Measurements from ENCODE around the gene DCC. TPM values are rescaled to one million over a fixed set of nuclear protein-coding genes. Genes with fewer than 3 reads are reported as not detected.
"Not testable (repeated sequence)": the region's sequence is repeated elsewhere in the genome, so short reads cannot be mapped to it uniquely, and the experiment has no call there.

DCC gene
- total RNA-seq, 2 experiments from 2014 or later: not detected

DNA sequence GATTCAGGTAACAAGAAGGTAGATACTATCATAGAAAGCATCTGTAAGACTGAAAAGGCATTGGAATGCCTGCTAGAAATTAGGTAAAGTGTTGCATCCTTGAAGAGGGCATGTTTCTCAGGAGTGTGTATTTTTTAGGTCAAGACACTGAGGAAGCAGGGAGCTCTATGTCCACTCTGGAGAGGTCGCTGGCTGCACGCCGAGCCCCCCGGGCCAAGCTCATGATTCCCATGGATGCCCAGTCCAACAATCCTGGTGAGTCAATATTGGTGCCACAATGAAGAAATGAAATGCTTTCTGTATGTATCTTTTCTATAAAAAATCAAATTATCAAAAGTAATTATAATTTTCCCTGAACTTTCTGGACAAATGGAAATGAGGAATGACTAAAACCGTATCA is 1127.8 kb downstream of the DCC start:
- intact Hi-C loops (cut with DNase I, micrococcal nuclease): no loop called here
- ChIA-PET CTCF (no interaction called here), POLR2A (no interaction called here)
- H3K27me3 ChIP-seq (ENCODE audit: control insufficient read depth in 1 of 2, insufficient read depth in 2 of 2, low read length in 2 of 2): no peaks in the 10 kb centered on the region
- H3K4me3 ChIP-seq (ENCODE audit: low read length): no peak overlapping the region
- H3K27ac Mint-ChIP-seq: no peak overlapping the region
- peaks cover 0 to 3% of the 10 kb centered on the region in 2 experiments for H3K9me3 ChIP-seq (ENCODE audit: control insufficient read depth in 1 of 2, insufficient read depth in 1 of 2, low read length in 2 of 2)
- DNase-seq (no peak), ATAC-seq (ENCODE audit: poor library complexity) (no peak)
- peaks cover 13% of the 10 kb centered on the region for H3K9me3 Mint-ChIP-seq
- no peak overlapping the region for H3K4me3 Mint-ChIP-seq
- H3K4me1 Mint-ChIP-seq (ENCODE audit: low read depth): no peaks in the 10 kb centered on the region
- no peaks in the 10 kb centered on the region for H3K4me1 ChIP-seq (ENCODE audit: insufficient read depth, low read length)
- H3K36me3 ChIP-seq (ENCODE audit: insufficient read depth, low read length): no peaks in the 10 kb centered on the region
- no peaks in the 10 kb centered on the region for H3K27me3 Mint-ChIP-seq
- no peak overlapping the region for H3K27ac ChIP-seq (ENCODE audit: low read depth in 1 of 2, low read length in 2 of 2)
- H3K36me3 Mint-ChIP-seq (ENCODE audit: low read depth): no peaks in the 10 kb centered on the region
- TF ChIP-seq, protein P1, sequence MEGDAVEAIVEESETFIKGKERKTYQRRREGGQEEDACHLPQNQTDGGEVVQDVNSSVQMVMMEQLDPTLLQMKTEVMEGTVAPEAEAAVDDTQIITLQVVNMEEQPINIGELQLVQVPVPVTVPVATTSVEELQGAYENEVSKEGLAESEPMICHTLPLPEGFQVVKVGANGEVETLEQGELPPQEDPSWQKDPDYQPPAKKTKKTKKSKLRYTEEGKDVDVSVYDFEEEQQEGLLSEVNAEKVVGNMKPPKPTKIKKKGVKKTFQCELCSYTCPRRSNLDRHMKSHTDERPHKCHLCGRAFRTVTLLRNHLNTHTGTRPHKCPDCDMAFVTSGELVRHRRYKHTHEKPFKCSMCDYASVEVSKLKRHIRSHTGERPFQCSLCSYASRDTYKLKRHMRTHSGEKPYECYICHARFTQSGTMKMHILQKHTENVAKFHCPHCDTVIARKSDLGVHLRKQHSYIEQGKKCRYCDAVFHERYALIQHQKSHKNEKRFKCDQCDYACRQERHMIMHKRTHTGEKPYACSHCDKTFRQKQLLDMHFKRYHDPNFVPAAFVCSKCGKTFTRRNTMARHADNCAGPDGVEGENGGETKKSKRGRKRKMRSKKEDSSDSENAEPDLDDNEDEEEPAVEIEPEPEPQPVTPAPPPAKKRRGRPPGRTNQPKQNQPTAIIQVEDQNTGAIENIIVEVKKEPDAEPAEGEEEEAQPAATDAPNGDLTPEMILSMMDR (IDR thresholded peaks at IDR 0.05): no peak

DNA sequence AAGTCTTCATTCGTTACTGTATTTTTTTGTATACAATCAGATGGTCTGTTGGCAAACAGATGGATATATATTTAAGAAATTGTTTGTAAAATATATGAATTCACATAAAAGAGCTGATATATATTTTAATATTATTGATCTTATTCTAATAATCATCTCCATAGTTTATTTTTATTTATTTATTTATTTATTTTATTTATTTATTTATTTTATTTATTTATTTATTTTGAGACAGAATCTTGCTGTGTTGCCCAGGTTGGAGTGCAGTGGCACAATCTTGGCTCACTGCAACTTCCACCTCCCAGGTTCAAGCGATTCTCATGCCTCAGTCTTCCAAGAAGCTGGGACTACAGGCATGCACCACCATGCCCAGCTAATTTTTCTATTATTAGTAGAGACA is 1128.2 kb downstream of the DCC start:
- H3K4me1 Mint-ChIP-seq (ENCODE audit: low read depth); POLR2A ChIA-PET; H3K27ac Mint-ChIP-seq: not testable (repeated sequence)

GRCh38 chr18:53472546-53472945 is 1132.5 kb downstream of the DCC start:
- Mint-ChIP-seq H3K9me3 (peaks cover 18% of the 10 kb centered on the region), H3K4me3 (no peak overlapping the region), H3K27ac (no peak overlapping the region), H3K36me3 (ENCODE audit: low read depth) (no peaks in the 10 kb centered on the region), H3K4me1 (ENCODE audit: low read depth) (no peaks in the 10 kb centered on the region), H3K27me3 (no peaks in the 10 kb centered on the region)
- Histone ChIP-seq H3K27me3 (ENCODE audit: control insufficient read depth in 1 of 2, insufficient read depth in 2 of 2, low read length in 2 of 2) (no peaks in the 10 kb centered on the region), H3K27ac (ENCODE audit: low read depth in 1 of 2, low read length in 2 of 2) (no peak overlapping the region), H3K4me1 (ENCODE audit: insufficient read depth, low read length) (no peaks in the 10 kb centered on the region), H3K4me3 (ENCODE audit: low read length) (no peak overlapping the region), H3K36me3 (ENCODE audit: insufficient read depth, low read length) (no peaks in the 10 kb centered on the region), H3K9me3 (ENCODE audit: control insufficient read depth in 1 of 2, insufficient read depth in 1 of 2, low read length in 2 of 2) (peaks cover 0 to 10% of the 10 kb centered on the region in 2 experiments)
- ChIA-PET POLR2A (no interaction called here), CTCF (no interaction called here)
- no peak for DNase-seq
- no peak for ATAC-seq (ENCODE audit: poor library complexity)
- intact Hi-C loops (cut with DNase I, micrococcal nuclease): no loop called here
- TF ChIP-seq, protein P1 (IDR thresholded peaks at IDR 0.05): no peak

More for the DNA sequence above, 1128.2 kb downstream of the DCC start:
- DNase-seq; ATAC-seq (ENCODE audit: poor library complexity); H3K36me3 Mint-ChIP-seq (ENCODE audit: low read depth); H3K4me1 ChIP-seq (ENCODE audit: insufficient read depth, low read length); H3K27ac ChIP-seq (ENCODE audit: low read depth in 1 of 2, low read length in 2 of 2); H3K27me3 ChIP-seq (ENCODE audit: control insufficient read depth in 1 of 2, insufficient read depth in 2 of 2, low read length in 2 of 2); intact Hi-C loops (cut with DNase I, micrococcal nuclease); CTCF ChIA-PET; H3K9me3 ChIP-seq (ENCODE audit: control insufficient read depth in 1 of 2, insufficient read depth in 1 of 2, low read length in 2 of 2); H3K4me3 Mint-ChIP-seq; H3K4me3 ChIP-seq (ENCODE audit: low read length); H3K36me3 ChIP-seq (ENCODE audit: insufficient read depth, low read length); H3K27me3 Mint-ChIP-seq: not testable (repeated sequence)
- peaks cover 13% of the 10 kb centered on the region for H3K9me3 Mint-ChIP-seq

DNA sequence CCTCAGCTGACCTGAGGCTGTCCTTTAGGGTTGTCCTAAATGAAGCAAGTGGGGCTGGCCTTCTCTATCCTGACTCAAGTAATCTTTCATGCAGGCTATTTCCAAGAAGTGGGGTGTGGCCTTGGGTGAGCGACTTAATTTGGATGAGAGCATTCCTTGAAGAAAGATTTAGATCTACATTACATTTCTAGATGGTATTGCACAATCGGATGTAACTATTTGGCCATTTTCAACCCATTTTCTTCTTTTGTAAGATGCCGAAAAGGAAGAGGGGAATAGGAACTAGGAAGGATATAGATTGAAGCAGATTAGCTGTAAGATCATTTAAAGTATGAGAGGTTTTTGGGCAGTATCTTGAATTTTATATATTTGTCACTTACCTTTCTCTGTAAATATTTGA is 1138.2 kb downstream of the DCC start:
- Histone ChIP-seq H3K4me3 (ENCODE audit: low read length) (no peak overlapping the region), H3K27me3 (ENCODE audit: control insufficient read depth in 1 of 2, insufficient read depth in 2 of 2, low read length in 2 of 2) (no peaks in the 10 kb centered on the region), H3K4me1 (ENCODE audit: insufficient read depth, low read length) (no peaks in the 10 kb centered on the region), H3K9me3 (ENCODE audit: control insufficient read depth in 1 of 2, insufficient read depth in 1 of 2, low read length in 2 of 2) (peaks cover 0 to 7% of the 10 kb centered on the region in 2 experiments), H3K27ac (ENCODE audit: low read depth in 1 of 2, low read length in 2 of 2) (no peak overlapping the region), H3K36me3 (ENCODE audit: insufficient read depth, low read length) (no peaks in the 10 kb centered on the region)
- H3K4me3 Mint-ChIP-seq: no peak overlapping the region
- H3K4me1 Mint-ChIP-seq (ENCODE audit: low read depth): no peaks in the 10 kb centered on the region
- POLR2A ChIA-PET: no interaction called here
- intact Hi-C loops (cut with DNase I, micrococcal nuclease): no loop called here
- CTCF ChIA-PET: no interaction called here
- no peaks in the 10 kb centered on the region for H3K27me3 Mint-ChIP-seq
- DNase-seq: no peak
- H3K27ac Mint-ChIP-seq: no peak overlapping the region
- peaks cover 8% of the 10 kb centered on the region for H3K9me3 Mint-ChIP-seq
- no peak for ATAC-seq (ENCODE audit: poor library complexity)
- H3K36me3 Mint-ChIP-seq (ENCODE audit: low read depth): no peaks in the 10 kb centered on the region
- TF ChIP-seq, protein P1 (IDR thresholded peaks at IDR 0.05): no peak
